HT1080 (cell line): ENCODE data around the gene PAX2. TPM values are rescaled to one million over a fixed set of nuclear protein-coding genes. Genes with fewer than 3 reads are reported as not detected.

Source experiments
- DNase-seq: peaks from one replicate; pipeline ENCODE4 v3.0.0-alpha.2; 2015; ENCODE audit warnings: low read depth
- total RNA-seq: library from RNA; depleted of rRNA; stranded (reverse); fragments of >200 nt; shearing (Covaris generic); gene quantifications from 2 replicates; pipeline ENCODE4 v1.2.3, GENCODE V29; 2014

Gene PAX2
- total RNA-seq, 1 experiment from 2014 or later = not detected

- no peak for DNase-seq
These were observed 90.4 kb downstream of the PAX2 start for GRCh38 chr10:100835810-100836209.

GRCh38 chr10:100836891-100837290 lies 91.5 kb downstream of the PAX2 start:
- no peak for DNase-seq

GRCh38 chr10:100837300-100837699 lies 91.9 kb downstream of the PAX2 start:
- no peak for DNase-seq

- DNase-seq = no peak
These were observed 93.6 kb downstream of the PAX2 start for GRCh38 chr10:100838986-100839385.

- DNase-seq = no peak
These were observed 96.1 kb downstream of the PAX2 start for GRCh38 chr10:100841528-100841927.

GRCh38 chr10:100847440-100847839 lies 102.1 kb downstream of the PAX2 start:
- DNase-seq = peak; percentile 66

- DNase-seq = no peak
These were observed 103.4 kb downstream of the PAX2 start for GRCh38 chr10:100848770-100849169.

- DNase-seq = no peak
These were observed 112.9 kb downstream of the PAX2 start for GRCh38 chr10:100858261-100858660.

- no peak for DNase-seq
These were observed 113.5 kb downstream of the PAX2 start for GRCh38 chr10:100858747-100859483.

GRCh38 chr10:100859484-100859763 lies 114.0 kb downstream of the PAX2 start:
- DNase-seq = no peak

- no peak for DNase-seq
These were observed 118.1 kb downstream of the PAX2 start for GRCh38 chr10:100863433-100863832.

GRCh38 chr10:100864036-100864885 lies 118.9 kb downstream of the PAX2 start:
- DNase-seq = no peak

- DNase-seq = no peak
These were observed 119.6 kb downstream of the PAX2 start for GRCh38 chr10:100864978-100865377.

- no peak for DNase-seq
These were observed 120.6 kb downstream of the PAX2 start for GRCh38 chr10:100866010-100866409.

- DNase-seq = no peak
These were observed 121.3 kb downstream of the PAX2 start for GRCh38 chr10:100866575-100867098.

- DNase-seq = no peak
These were observed 122.0 kb downstream of the PAX2 start for GRCh38 chr10:100867261-100867963.

GRCh38 chr10:100868382-100868781 lies 123.0 kb downstream of the PAX2 start:
- no peak for DNase-seq

- no peak for DNase-seq
These were observed 124.0 kb downstream of the PAX2 start for GRCh38 chr10:100869399-100869798.

- DNase-seq = peak; percentile 62
These were observed 126.8 kb downstream of the PAX2 start for GRCh38 chr10:100872034-100872791.

GRCh38 chr10:100873146-100873826 lies 127.9 kb downstream of the PAX2 start:
- no peak for DNase-seq
